GM18520 (cell line): ENCODE measurements around the gene GRIA4.

Experiments
- ATAC-seq: cut with Tn5 transposase; IDR thresholded peaks from one replicate; pipeline ENCODE4 v1.9.1; 2021; ENCODE audit not compliant: unreplicated experiment

Gene GRIA4

DNA sequence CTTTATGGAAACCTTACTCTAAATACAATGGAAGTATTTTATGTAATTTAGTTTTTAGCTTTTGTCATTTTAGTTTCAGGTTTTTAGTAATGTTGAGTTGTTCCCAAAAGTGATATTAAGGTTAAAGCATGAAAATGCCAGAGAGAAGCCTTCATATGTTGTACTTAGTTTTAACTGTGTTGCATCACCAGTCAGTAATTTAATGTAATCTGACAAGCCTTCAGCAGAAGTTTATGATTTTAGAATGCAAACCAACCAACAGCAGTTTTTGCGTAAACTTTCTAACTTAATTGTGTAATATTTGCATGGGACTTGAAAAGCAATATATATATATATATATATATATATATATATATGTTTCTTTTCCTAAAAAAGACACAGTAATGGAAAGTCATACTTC lies 301.6 kb downstream of the GRIA4 start:
- ATAC-seq = no peak

DNA sequence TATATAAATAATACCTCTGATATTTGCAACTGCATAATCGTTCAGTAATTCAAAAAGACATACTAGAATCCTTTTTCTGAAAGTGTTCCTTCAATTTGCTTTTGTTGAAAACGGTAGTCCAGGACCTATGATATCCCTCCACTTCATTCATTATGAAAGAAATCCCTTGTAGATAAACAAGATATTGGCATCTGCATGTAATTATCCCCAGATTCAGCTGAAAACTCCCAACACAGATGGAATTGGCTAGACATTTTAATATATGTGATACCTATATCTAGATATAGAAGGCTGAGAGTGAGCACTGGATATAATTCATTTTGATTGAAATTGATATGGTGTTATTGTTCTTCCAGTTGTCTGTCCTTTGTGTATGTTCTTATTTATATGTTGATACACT lies 302.8 kb downstream of the GRIA4 start:
- no peak for ATAC-seq

DNA sequence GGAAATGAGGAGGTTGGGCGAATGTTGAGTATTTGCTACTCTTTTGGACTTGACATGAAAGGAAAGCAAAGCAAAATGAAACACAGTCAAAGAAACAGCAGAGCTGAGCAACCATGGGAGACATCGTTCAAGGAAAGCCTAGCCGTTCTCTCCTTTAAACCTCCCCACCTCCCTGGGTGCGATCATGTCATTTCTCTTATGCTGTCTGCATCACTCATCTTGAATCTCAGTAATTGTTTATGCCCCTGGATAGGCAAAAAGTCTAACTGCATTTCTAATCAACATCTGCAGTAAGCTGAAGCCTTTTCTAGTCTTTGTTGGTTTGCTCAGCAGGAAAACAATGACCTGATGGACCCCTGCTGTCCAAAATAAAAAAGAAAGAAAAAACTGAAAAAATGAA lies 305.1 kb downstream of the GRIA4 start:
- no peak for ATAC-seq

DNA sequence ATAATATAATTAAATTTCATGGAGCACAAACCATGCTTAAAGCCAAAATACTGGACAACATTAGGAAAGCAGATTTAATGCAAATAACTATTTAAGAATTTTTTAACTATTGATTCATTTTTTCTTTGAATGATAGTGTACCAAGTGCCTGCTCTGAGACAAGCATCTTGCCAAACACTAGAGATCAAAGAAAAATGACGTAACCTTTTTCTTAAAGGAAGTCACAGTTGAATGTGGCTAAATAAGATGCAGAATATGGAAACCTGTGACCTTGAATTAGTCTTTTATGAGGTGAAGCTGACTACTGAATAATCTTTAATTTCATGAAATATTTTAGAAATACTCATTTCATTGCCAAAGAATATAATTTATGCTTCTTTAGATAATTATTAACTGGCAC lies 308.2 kb downstream of the GRIA4 start:
- no peak for ATAC-seq

DNA sequence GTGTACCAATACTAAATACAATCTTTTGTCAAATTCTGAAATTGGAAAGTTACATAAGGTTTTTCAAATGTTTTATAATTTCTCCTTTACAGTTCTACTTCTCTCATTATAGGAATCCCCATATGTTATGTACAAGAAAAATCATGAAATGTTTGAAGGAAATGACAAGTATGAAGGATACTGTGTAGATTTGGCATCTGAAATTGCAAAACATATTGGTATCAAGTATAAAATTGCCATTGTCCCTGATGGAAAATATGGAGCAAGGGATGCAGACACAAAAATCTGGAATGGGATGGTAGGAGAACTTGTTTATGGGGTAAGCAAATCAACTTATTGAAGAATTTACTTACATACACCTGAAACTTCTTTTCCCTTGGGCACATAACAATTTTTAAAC lies 308.7 kb downstream of the GRIA4 start:
- ATAC-seq = no peak

DNA sequence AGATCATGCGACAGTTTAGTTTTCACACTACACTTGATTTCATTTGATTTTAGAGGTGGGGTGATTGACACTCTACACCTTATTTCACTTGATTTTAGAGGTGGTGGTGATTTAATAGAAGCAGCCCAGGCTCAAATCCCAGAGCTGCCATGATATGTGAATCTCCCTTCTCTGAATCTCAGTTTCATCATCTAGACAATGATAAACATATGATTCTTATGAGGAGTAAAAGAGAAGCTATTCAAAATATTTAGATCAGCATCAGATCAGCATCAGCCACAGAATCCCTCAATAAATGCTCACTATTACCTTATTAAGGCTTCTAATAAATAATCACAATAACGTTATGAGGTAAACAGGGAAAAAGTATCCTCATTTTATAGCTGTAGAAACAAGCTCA lies 313.4 kb downstream of the GRIA4 start:
- no peak for ATAC-seq

DNA sequence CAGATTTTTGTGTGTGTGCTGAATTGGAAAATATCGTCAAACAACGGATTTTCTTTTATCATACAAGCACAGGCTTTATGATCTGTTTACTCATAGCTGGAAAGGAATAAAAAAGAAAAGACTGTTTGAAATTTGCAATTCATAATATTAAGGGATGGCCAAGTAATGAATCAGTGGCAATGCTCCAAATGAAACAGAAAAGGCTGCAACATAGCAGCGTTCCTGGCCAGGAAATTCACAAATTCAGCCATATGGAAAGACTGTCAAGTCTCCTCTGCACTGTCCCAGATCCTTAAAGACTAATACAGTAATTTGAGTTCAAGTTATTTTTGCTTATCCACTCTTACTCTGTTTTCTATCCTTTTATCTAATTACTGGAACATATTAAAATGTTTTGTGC lies 313.9 kb downstream of the GRIA4 start:
- ATAC-seq = no peak

DNA sequence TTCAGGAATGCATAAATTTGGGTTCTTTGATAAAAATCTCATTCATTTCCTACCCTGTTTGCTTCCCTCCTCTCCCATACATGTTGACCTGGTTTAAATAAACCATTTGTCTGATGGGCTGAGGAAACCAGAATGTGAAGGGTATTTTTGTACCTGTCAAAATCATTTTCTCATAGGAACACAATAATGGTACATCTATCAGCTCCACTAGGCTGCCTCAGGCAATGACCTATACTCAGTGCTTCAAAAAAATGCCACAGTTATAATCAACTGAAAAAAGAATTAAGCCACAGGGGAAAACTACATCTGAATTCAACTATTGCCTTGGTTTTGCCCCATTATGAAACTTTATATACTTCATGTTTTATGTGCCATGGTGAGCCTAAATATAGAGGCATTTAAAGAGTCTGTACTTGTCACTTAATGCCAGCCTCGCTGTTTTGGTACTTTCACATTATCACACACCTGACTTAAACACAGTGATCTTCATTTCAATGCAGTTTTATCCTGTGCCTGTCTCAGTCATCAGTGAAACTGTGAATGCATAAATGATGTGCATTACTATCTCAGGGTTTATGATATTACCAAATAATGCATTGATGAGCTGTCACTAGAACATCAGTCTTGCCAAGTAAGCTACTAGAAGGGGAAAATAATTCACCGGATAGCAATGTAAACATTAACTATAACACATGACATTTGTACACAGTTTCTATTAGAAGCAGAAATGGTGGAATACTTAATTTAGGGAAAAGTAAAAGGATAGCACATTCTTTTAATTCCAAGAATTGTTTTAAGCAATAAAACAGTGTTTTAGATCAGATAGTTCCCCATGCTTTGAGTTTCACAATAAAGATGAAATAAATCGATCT lies 319.4 kb downstream of the GRIA4 start:
- ATAC-seq = no peak

DNA sequence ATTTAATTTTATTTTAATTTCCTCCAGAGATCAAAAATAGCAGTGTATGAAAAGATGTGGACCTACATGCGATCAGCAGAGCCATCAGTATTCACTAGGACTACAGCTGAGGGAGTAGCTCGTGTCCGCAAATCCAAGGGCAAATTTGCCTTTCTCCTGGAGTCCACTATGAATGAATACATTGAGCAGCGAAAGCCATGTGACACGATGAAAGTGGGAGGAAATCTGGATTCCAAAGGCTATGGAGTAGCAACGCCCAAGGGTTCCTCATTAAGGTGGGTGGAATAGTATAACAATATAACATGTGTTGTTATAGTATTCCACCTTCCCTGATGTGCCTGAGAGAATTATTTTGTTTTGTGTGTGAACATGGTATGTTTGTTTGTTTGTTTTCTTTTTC lies 323.8 kb downstream of the GRIA4 start:
- ATAC-seq = no peak

DNA sequence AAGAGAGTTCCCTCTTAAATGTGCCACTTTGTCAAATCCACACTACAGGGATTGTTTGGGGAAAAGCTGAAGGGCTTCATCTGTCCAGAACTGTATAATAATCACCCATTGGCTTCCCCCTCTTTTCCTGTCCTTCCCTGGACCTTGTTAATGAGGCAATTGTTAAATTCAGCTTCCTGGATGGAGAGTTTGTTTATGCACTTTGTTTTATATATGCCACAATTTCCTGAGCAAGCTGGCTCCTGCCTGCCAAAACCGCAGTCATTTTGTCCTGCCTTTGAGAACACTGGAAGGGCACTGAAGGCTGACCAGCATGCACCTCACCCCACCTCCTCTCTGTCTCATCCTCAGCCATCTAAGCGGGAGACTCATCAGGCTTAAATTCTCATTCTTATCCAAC lies 325.9 kb downstream of the GRIA4 start:
- no peak for ATAC-seq

DNA sequence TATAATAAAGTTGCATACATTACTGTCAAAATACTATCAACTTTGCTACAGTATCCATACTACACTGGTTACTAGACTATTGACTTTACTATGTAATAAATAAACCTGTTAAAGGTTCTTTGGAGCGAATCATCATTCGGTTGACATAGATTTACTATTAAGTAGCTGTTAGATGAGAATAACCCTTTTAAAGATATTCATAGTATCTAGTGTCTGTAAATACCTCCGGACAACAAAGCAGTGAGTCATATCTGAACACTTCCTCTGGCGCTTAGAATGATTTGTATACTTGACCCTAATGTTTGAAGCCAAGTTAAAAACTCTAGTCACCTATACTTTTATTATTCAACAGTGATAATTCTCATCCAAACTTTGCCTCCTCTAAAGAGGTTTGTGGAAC lies 327.5 kb downstream of the GRIA4 start:
- no peak for ATAC-seq

DNA sequence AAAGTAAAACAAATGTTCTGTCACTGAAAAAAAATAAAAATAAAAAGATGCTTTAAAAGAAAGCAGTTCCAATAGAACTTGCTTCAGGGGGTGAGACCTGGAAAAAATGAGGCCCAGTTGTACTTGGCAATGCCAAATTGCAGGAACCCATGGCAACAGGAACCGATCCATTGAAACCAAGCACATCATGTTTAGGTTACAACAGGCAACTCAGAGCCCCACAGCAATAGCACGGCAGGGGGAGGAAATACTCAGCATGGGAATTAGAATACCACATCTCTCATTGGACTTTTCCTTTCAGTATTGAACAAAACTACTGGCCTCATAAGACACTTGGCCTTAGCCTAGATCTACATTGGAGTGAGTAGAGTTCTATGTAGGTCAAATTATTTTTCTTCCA lies 327.9 kb downstream of the GRIA4 start:
- no peak for ATAC-seq

DNA sequence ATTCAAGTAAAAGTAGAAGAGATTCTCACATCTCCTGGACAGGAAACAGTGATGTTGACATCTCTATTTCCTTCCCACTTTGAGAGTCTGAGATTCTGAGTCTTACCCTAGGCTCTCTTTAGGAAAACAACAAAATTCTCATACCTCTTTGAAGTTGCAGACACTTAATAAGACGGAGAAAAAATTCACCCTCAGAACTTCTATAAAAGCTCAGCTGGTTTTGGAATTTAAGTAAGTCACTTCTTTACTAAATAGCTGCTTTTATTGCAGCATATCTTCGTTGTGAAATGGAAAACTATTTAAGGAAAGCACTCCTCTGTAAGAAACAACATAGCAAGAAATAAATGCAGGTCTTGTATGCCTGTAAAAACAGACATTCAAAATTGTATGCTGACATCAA lies 333.0 kb downstream of the GRIA4 start:
- no peak for ATAC-seq

DNA sequence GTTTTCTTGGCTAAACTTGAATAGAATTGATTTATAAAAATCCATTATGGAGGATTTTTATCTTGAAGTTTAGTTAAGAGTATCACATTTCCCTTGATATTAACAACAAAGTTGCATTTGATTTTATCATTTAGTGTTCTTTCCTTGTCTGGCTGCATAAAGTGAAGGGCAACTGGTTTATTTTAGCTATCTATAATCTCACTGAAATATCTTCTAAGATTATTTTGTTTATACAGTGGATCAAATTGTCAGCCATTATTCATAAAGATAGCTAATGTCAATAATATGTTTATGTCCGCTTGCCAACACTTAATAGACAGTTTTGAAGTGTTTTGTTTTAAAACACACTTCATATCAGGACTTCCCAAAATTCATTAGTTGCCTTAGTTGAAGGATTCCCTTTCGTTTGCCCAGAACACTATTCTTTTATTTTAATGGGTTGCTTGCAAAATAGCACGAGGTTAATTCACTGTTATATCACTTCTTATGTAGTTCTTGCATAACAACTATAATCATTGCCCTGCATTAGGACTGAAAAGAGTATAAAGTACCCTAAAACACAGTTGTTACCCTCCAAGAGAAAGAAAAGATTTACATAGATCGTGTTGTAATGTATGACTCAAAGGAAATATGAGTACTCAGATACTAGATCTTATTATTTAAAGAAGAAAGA lies 339.2 kb downstream of the GRIA4 start:
- no peak for ATAC-seq

DNA sequence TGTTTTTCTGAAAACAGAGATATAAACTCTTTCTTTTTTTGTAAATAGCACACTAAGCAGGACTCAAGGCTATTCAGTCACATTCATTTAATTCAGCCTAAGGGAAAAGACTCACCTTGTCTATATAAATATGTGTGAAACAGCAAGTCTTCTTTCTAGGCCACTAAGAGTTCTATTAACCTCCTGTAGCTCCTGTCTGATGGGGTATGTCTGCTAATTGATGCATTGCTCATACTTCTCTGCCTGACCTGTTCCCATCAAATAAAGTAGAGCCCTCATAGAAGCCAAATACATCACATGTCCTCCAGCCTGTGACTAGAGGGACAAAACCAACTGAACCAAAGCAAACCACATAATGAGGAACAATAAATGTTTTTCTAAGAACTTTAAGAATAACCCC lies 344.0 kb downstream of the GRIA4 start:
- no peak for ATAC-seq

DNA sequence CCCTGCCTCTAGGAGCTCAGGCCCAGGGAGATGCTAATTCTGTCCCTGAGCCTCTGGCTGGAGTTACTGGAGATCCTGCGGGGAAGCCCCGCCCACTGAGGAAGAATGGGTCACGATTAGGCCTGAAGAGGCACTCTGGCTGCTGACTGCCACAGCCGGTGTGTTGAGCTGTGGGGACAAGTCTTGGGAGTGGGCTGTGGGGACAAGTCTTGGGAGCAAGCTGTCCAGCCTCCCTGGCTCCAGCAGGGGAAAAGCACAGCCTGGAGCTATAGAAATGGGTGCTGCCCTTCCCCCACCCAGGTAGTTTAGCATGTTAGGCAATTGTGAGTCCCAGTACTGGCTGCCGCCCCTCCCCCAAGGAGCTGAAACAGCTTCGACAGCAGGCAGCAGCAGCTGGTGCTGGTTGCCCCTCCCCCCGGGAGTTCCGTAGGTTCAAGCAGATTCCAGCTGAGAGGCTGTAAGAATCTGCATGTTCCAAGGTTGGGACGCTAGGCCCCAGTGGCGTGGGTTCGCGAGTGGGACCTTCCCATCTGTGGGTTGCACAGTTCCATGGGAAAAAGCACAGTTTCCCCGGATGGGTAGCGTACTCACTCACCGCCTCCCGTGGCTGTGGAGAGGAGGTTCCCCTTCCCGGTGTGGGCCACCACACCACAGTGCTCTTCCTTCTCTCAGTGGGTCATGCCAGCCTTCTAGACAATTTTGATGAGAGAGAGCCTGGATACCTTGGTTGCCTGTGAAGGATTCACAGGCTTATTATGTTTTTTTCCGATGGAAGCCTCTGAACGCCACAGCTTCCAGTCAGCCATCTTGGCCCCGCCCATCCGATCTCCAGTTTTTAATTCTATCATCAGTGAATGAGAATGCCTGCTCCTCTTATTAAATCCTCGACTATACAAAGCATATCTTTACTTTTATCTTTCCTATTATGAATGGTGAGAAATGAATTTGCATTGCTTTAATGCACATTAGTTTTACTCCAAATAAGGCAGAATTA lies 350.7 kb downstream of the GRIA4 start:
- no peak for ATAC-seq

DNA sequence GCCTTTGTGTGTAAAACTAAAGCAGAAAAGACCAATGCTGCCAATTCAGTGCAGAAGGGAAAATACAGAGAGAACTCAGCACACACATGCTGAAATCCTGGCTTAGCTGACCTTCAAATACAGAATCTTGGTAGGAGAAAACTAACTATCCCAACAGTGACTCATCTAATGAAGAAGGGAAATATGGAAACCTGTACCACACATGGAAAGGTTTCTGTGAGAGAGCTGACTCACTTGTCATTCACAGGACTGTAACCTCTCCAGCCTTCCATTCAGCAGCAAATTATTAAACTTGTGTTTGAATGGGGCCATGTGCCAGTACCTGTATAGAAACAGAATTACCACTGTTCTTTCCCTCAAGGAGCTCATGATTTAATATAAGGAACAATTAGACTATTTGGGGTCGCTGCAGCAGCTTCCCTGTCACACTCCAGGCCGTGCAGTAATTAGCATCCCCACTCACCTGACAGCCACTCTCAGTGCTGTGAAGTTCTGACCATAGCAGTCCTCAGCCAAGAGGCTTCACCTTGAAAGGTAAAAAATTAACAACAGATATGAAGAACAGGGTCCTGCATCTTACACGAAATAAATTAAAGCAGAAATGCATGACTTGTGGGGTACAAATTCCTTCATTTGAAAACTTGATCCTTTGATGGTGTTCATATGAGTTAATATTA lies 358.3 kb downstream of the GRIA4 start:
- no peak for ATAC-seq

DNA sequence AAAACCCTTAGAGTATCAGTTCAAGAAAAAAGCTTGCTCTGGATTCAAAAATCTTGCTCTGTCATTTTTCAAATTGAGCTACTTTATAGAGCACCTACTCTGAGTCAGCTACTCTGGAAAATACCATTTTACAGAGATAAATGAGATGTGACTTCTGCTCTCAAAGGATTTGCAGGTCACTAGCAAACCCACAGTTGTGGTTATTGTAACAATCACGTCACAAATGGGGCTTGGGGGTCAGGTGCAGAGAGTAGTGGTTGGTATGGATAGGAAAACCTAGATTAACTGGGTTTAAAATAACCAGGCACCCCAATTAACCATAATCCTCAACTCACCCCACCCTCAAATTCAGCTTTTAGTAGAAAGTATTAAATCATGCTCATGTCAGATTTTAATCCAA lies 359.9 kb downstream of the GRIA4 start:
- ATAC-seq = no peak

DNA sequence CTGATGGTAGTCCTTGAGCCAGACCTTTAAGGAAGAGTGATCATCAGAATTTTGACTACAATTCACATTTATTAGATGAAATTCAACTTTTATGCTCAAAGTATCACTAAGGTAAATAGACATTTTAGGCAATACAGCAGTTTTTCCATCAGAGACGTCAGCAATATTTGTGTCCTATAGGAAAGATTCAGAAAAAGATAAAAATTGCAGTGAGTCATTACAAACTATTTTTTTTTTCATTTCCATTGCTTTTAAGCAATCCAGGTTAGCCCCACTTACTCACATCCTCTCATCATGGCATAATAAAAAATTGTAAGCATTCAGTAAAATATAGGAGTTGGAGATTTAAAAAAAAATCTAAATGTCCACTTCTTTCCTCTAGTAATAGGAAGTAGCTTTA lies 365.3 kb downstream of the GRIA4 start:
- no peak for ATAC-seq

DNA sequence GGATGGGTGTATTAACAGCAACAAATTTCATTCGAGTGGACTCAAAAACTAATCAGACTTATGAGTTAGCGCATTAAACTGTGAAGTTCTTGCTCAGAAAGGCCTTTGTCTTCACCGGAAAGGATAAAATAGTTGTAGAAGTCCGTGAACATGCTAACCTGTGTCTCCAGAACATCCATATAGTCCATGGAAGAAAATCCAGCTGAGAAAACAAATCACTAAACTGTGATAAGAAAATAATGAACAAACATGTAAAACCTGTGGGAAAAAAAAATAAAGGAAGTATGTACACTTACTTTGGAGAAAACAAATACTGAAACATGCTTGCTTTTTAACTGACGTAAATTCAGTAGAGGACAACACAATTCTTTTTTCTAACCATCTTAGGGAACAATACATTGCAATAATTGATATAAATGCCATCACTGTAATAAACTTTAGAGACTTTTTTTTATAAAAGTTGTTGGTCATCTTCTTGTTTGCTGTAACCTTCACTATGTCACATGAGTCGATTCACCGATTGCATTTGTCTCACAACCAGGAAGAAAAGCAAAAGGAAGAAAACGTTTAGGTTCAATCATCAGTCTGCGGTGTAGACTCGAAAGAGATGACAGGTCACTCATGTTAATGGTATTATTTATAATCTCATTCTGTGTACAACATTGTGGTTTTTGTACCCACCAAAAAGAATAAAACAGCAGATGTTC lies 370.3 kb downstream of the GRIA4 start:
- no peak for ATAC-seq
